Pulmonary artery endothelial cell (primary cell): ENCODE results near the gene LDLRAD4. TPM values are rescaled to one million over a fixed set of nuclear protein-coding genes. Genes with fewer than 3 reads are reported as not detected.

Experiments
- DNase-seq: peaks from one replicate; pipeline ENCODE4 v3.0.0-alpha.2; 2011; ENCODE audit warnings: low read depth, low spot score
- total RNA-seq: library from RNA; depleted of rRNA; stranded (reverse); fragments of >200 nt; gene quantifications from 2 replicates; pipeline ENCODE4 v1.2.3, GENCODE V29; 2014

The LDLRAD4 gene
- total RNA-seq, 1 donor from 2014 or later, result 1.5 TPM

GRCh38 chr18:13624563-13625237 is 406.1 kb downstream of the LDLRAD4 start:
- DNase-seq, result no peak

GRCh38 chr18:13625355-13625754 is 406.8 kb downstream of the LDLRAD4 start:
- DNase-seq, result no peak

GRCh38 chr18:13625843-13626543 is 407.4 kb downstream of the LDLRAD4 start:
- DNase-seq, result no peak

GRCh38 chr18:13626544-13626908 is 408.0 kb downstream of the LDLRAD4 start:
- DNase-seq, result no peak

- DNase-seq, result no peak
Measured at GRCh38 chr18:13627639-13628038, 409.1 kb downstream of the LDLRAD4 start.

GRCh38 chr18:13628211-13628610 is 409.7 kb downstream of the LDLRAD4 start:
- no peak for DNase-seq

- peak; percentile 19 for DNase-seq
Measured at GRCh38 chr18:13629841-13630715, 411.5 kb downstream of the LDLRAD4 start.

GRCh38 chr18:13630716-13631268 is 412.2 kb downstream of the LDLRAD4 start:
- DNase-seq, result no peak

GRCh38 chr18:13633700-13634099 is 415.1 kb downstream of the LDLRAD4 start:
- no peak for DNase-seq

- DNase-seq, result no peak
Measured at GRCh38 chr18:13635046-13635445, 416.5 kb downstream of the LDLRAD4 start.

GRCh38 chr18:13638719-13639595 is 420.4 kb downstream of the LDLRAD4 start:
- DNase-seq, result no peak

GRCh38 chr18:13640266-13640860 is 421.8 kb downstream of the LDLRAD4 start:
- DNase-seq, result no peak

- no peak for DNase-seq
Measured at GRCh38 chr18:13641551-13642439, 423.2 kb downstream of the LDLRAD4 start.

- DNase-seq, result no peak
Measured at GRCh38 chr18:13642440-13642827, 423.9 kb downstream of the LDLRAD4 start.

- DNase-seq, result no peak
Measured at GRCh38 chr18:13643261-13643751, 424.7 kb downstream of the LDLRAD4 start.

GRCh38 chr18:13645093-13645492 is 426.5 kb downstream of the LDLRAD4 start:
- no peak for DNase-seq

- DNase-seq, result no peak
Measured at GRCh38 chr18:13646633-13647032, 428.1 kb downstream of the LDLRAD4 start.

GRCh38 chr18:13647761-13648160 is 429.2 kb downstream of the LDLRAD4 start:
- DNase-seq, result no peak
